HG02678 (cell line): ENCODE data around the gene FNDC1.

Experiments
- ATAC-seq: cut with Tn5 transposase; IDR thresholded peaks from one replicate; pipeline ENCODE4 v1.9.1; 2021; ENCODE audit warnings: mild to moderate bottlenecking, moderate library complexity; ENCODE audit not compliant: unreplicated experiment

The FNDC1 gene

GRCh38 chr6:159204605-159205004 lies 35.4 kb downstream of the FNDC1 start:
- no peak for ATAC-seq

- no peak for ATAC-seq
These were observed 42.8 kb downstream of the FNDC1 start for GRCh38 chr6:159212028-159212427.

DNA sequence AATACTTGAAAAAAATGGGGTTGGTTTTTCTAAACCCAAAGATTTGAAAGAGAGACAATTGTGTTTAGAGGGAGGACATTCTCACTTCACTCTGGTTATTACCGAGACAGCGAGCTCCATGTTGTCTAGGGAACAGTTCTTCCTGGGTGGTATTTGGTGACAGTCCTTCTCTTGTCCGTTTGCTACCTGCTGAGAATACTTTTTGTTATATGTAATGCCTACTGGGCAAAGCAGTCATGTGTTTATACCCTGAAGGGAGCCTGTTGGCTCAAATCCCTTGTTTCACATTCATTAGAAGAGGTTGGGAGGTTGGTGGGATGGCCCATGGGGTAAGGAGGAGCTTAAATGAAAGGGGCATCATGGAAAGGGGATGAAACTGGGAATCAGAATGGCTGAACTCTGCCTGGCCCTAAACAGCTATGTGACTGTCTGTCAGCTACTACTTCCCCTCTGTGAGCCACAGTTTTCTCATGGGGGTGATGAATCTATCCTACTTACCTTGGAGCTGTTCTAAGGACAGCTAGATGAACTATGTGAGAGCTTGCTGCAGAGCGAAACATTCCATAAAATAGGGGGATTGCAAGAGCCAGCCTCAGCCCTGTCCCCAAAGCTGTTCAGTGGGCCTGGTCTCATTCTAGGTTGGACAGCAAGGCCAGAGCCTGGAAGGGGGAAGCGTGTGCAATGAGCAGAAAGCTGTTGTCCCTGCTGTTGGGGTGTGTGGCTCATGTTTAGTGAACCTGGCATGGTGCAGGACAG lies 43.5 kb downstream of the FNDC1 start:
- no peak for ATAC-seq

- no peak for ATAC-seq
These were observed 44.2 kb downstream of the FNDC1 start for GRCh38 chr6:159213405-159213804.

GRCh38 chr6:159214281-159214680 lies 45.1 kb downstream of the FNDC1 start:
- ATAC-seq, result no peak

DNA sequence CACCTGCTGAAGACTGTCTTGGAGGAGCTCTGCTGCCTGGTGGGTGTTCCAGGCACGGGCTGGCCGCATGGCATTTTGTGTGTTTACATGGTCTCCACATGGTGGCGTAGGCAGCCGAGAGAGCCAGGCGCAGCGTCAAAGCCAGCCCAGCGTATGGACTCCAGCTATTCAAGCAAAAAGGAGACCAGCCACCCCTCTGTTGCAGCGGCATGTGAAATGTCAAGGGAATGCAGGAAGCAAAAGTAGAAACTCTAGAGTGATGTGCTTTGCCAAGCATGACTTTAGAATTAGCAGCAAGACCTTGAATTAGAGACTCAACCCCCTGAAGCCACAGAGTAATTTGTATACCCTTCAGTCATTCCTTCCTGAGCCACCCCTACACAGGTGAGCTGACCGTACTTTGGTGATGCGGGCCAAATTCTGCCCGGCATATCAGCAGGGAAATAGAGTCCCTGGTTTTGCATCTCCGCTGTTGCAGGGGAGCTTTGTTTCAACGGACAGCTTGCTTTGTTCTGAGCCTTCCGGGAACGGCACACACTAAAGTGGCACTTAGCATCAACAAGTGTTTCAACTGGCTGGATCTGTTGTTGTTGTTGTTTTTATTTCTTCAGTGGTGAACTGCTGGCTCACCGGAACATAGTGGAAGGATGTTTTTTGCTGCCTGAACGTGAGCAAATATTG lies 48.5 kb downstream of the FNDC1 start:
- peak; percentile 55 for ATAC-seq

DNA sequence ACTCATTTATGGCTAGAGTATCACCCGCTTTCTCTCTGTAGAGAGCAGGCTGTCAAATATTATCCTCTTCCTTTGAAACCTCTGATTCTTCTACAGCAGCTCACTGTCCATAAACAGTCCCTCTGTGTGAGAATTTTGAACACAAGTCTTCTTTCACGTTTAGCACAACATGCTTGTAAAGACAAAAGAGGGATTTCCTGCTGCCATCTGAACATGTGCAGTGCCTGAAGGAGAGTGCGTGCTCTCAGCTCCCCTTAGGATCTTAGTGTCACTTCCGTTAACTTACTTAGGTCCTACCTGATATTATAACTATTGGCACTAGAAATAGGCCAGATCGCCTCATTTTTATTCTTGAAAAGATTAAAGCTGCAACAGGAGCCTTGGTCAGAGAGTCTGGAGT lies 50.9 kb downstream of the FNDC1 start:
- ATAC-seq, result no peak

DNA sequence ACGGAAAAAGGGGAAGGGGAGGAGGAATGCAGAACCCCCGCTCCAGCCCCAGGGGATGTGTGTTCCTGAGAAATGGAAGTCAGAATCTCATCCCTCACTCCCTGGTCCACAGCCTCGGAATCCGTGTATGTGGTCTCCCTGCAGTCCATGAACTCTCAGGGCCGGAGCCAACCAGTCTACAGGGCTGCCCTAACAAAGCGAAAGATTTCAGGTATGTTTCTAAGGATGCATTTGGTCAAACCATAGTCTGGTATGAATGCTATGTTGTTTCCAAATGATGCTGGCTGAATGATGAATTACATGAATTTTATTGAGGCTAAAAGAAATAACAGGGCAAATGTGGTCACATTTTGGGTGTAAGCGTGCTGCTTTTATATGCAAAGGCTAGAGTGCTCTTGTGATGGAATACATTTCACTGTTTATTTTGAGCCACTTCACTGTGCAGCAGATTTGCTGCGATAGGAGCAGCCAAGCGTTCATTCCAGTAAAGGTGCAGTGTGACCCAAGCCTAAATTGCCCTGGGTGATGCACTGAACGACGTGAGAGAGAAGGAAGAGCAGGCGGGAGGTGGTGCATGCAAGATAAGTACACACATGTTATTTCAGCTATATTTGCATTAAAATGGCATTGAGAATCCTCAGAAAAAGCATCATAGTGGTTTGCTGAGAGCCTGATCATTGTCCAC lies 52.4 kb downstream of the FNDC1 start:
- no peak for ATAC-seq

DNA sequence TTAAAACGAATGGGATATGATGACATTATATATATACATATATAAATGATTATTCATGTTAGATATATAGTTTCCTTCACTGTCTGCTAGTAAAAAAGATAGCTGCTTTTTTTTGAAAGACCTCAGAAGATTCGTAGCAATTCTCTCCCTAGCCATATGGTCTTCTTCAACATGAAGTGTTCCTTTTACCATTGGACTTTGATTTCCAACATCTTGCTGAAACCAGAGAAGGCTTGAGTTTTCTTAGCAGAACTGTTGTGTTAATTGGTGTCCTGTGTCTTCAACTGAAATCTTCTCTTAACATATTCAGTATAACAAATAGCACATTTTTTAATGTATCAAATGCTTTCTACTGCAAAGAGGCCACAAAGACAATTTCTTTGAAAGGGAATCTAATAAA lies 55.3 kb downstream of the FNDC1 start:
- ATAC-seq, result no peak

DNA sequence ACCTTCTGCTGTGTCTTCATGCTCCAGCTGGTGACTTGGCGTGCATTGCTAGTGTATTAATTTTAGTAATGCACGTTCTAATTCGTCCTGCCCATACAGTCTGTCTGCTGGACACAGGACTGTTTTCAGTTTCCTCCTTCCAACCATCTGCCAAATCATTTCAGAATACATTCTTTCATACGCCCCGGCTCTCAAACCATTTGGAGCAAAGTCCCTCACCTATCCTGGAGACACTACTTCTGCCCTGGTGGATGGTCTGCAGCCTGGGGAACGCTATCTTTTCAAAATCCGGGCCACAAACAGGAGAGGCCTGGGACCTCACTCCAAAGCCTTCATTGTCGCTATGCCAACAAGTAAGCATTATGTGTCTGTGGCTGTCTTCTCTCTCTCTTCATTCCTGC lies 60.5 kb downstream of the FNDC1 start:
- no peak for ATAC-seq

GRCh38 chr6:159232106-159232645 lies 63.0 kb downstream of the FNDC1 start:
- ATAC-seq, result no peak

- ATAC-seq, result no peak
These were observed 63.6 kb downstream of the FNDC1 start for GRCh38 chr6:159232751-159233150.

GRCh38 chr6:159233365-159234101 lies 64.3 kb downstream of the FNDC1 start:
- no peak for ATAC-seq

GRCh38 chr6:159234102-159234553 lies 64.9 kb downstream of the FNDC1 start:
- no peak for ATAC-seq

DNA sequence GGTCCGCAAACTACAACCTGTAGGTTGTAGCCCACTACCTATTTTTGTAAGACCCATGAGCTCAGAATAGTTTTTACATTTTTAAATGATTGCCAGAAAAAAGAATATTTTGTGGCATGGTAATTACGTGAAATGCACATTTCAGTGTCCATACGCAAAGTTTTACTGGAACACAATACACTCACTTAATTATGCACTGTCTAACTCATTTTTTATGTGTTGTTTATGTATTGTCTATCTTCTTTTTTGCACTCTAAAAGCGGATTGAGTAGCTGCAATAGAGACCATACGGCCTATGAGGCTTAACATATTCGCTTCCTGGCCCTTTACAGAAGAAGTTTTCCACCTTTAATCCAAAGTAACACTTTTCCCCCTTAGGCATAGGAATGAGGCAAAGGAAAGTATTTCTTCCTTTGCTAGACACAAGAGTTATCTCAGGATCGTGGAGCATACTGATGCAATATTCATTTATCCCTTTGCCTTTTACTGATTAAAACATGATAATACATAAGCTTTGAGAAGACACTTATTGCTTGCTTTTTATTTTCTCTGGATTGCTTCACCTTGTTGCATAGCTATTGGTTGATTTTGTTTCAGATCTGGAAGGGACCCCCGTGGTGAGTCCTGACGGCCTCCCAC lies 69.8 kb downstream of the FNDC1 start:
- no peak for ATAC-seq

GRCh38 chr6:159249128-159249527 lies 79.9 kb downstream of the FNDC1 start:
- no peak for ATAC-seq

- ATAC-seq, result no peak
These were observed 80.6 kb downstream of the FNDC1 start for GRCh38 chr6:159249752-159250151.

DNA sequence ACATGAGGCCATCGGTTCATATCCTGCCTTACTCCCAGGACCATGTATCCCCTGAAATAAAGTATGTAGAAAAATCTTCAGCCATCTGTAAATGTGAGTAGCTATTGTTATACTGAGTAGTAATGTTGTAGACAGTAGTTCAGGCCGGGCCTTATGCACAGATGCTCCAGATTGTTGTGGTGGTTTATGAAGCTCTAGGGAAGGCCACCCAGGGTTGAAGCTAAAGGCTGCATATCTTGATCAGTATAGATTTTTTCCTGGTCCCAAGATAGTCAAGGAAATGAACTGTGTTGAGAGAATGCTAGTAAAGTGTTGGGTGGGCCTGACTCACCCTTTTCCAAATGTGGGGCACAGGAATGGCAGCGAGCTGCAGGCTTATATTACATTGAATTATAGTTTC lies 81.4 kb downstream of the FNDC1 start:
- ATAC-seq, result no peak

GRCh38 chr6:159252955-159253508 lies 83.8 kb downstream of the FNDC1 start:
- peak; percentile 64 for ATAC-seq

- no peak for ATAC-seq
These were observed 85.0 kb downstream of the FNDC1 start for GRCh38 chr6:159254186-159254585.
